GM21825 (cell line): Measurements from ENCODE around the gene FCRL5.
"Not testable (repeated sequence)": the region's sequence is repeated elsewhere in the genome, so short reads cannot be mapped to it uniquely, and the experiment has no call there.

Experiments used
- ATAC-seq: cut with Tn5 transposase; IDR thresholded peaks from one replicate; pipeline ENCODE4 v1.9.1; 2021; ENCODE audit warnings: mild to moderate bottlenecking, moderate library complexity; ENCODE audit not compliant: unreplicated experiment

FCRL5 gene

DNA sequence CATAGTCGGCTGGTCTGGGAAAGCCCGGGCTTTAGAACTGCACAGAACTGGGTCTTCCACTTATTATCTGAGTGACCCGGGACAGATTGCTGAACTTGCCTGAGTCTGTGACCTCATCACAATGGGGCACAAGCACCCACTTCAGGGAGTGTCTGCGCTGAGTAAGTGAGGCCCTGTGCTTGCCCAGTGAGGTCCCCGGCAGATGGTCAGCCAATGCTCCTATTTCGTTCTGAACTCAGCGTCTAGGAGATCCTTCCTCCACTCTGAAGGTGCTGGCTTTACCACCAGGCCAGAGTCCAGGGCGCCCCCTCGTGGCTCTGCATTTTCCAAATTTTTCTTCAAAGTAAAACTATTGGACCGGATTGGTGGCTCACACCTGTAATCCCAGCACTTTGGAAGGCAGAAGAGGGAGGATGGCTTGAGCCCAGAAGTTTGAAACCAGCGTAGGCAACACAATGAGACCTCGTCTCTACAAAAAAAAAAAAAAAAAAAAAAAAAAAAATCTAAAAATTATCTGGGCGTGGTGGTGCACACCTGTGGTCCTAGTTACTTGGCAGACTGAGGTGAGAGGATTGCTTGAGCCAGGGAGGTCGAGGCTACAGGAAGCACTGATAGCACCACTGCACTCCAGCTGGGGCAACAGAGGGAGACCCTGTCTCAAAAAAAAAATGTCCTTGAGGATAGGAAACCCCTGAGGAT, 61.7 kb downstream of the FCRL5 start:
- peak; percentile 43 for ATAC-seq

DNA sequence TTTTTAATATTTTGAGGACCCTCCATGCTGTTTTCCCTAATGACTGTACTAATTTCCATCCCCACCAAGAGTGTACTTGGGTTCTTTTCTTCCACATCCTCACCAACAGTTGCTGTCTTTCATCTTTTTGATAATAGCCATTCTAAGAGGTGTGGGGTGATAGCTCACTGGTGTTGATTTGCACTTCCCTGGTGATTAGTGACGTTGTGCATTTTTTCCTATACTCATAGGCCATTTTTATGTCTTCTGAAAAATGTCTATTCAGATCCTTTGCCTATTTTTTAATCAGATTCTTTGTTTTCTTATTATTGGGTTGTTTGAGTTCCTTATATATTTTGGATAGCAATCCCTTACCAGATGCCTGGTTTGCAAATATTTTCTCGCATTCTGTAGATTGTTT, 64.2 kb downstream of the FCRL5 start:
- ATAC-seq = no peak

DNA sequence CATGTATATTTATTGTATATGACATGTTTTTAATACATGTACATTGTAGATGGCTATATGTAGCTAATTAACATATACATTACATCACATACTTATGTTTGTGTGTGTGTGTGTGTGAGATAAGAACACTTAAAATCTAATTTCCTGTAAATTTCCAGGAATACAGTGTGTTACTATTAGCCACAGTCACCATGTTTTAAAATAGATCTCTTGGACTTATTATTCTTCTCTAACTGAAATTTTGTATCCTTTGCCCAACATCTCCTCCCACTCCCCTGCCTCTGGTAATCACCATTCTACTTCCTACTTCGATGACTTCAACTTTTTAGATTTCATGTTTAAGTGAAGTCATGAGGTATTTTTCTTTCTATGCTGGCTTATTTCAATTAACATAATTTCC, 64.8 kb downstream of the FCRL5 start:
- no peak for ATAC-seq

DNA sequence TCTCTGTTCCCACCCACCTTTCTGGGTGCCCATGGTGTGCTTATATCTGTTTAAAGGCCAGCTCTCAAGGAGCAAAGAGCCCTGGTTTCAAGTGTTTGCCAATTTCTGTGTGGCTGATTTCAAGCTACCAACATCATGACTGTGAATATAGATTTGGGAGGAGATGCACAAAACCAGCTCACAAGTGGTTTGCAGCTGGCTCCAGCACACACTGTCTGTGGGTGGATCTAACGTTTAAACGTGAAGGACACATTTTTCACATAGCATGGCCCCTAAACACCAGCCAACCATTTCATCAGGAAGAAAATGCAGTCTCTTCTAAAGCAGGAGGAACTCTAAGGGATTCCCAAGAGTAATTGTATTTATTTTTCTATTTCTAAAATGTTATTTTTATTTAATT, 65.2 kb downstream of the FCRL5 start:
- no peak for ATAC-seq

DNA sequence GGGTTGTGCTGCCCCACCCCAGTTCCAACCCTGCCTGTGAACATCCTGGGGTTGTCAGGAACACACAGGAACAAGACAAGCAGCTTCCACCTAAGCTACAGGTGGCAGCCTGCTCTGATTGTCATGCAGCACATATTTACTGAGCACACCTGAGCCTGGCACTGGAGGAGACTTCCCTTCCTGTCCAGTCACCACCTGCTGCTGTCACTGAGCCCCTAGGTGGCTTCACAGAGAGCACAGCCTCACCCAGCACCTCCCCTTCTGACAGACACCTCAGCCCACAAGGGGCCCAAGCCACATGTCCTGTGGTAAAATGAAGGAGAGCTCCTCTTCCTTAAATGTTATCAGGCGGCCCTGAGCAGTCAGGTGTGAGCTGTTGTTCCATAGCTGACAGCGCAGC, 65.9 kb downstream of the FCRL5 start:
- not testable (repeated sequence) for ATAC-seq

DNA sequence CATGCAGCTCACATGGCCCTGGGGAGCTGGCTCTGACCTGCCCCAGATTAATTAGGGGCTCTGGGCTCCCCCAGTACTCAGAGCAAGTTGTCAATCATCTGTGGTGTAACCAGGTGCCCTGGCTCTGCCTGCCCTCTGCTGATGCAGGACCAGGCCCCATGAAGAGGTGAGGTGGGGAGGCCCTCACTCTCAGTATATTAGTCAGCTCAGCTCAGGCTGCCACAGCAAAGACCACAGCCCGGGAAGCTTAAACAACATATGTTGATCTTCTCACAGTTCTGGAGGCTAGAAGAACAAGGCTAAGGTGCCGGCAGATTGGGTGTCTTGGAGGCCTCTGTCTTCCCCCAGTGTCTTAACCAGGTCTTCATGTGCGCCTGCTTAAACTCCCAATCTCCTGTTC, 66.5 kb downstream of the FCRL5 start:
- no peak for ATAC-seq

DNA sequence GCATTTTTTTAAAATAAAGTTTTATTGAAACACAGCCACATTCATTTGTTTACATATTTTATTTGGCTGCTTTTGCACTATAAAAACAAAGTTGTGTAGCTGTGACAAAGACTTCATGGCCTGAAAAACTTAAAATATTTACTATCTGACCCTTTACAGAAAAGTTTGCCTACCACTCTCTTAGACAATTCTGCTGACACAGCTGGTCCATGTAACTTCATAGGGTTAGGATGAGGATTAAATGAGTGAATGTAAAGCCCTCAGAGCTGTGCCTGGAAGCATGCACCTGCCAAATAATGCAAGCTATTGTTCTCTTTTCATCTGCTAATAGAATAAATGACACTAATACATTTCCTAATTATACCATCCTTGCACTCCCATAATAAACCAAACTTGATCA, 67.7 kb downstream of the FCRL5 start:
- ATAC-seq = no peak

DNA sequence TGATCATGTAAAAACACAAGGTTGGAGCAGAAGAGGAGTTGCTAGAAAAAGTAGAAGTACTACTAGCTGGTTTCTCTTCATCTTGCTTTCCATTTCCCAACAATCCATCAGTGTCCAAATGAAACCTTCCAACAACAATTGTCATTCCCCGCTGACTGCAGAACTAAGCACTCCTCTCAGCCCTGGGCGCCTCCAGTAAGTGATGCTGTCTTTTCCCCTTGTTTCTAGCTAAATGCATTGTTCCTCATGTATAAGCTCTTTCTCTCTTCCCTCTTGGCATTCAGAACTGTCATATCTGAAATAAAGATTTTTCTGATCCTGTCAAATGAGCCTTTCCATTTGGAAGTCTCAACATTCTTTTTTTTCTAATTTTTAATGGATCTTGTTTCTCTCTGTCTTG, 68.7 kb downstream of the FCRL5 start:
- no peak for ATAC-seq

DNA sequence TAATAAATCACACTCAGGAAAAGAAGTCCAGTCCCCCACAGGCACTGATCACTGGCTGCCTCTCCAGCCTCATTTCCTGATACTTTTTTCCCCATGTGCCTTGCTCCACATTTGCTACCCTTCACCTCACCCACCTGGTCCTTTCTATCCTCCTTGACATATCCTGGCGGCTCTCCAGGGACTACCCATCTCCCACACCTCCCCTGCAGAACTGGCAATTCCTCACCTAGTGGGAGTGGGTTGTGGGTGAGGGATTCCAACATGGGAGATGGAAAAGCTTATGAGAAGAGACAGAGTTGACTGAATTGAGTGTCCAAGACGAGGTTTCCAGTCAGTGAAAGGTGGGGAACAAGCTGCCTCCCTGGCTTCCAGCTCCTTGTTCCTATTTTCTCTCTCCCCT, 69.6 kb downstream of the FCRL5 start:
- no peak for ATAC-seq

DNA sequence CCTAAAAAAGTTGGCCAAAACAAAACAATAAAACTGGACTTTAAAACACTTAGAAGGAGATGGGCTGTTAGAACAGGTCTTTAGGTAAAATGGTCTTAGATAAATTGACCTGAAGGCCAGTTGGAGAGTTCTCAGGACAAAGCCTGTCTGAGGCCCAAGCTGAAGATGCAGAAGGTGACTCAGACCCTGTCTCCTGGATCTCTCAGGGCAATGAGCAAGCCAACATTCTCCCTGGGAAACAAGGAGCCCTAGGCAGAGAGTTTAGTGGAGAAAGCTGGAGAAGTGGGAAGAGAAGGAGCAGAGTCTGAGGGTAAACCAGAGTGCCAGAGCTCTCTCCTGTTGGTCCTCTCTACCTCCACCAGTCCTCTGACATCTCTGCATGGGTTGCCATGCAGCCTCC, 70.1 kb downstream of the FCRL5 start:
- no peak for ATAC-seq

DNA sequence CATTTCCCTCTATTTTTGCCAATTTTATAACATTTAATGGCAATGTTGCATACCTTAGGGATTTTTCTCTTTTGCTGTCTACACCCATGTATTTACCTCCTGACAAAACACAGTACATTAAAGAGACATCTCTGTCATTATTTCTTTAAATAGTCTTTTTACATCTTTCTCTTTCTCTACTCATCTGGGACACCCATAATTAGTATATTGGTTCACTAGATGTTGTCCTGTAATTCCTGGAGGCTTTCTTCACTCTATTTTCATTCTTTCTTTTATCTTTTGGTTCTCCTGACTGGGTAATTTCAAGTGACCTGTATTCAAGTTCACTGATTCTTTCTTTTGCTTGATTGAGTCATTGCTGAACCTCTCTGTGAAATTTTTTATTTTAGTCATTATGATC, 74.3 kb downstream of the FCRL5 start:
- no peak for ATAC-seq

DNA sequence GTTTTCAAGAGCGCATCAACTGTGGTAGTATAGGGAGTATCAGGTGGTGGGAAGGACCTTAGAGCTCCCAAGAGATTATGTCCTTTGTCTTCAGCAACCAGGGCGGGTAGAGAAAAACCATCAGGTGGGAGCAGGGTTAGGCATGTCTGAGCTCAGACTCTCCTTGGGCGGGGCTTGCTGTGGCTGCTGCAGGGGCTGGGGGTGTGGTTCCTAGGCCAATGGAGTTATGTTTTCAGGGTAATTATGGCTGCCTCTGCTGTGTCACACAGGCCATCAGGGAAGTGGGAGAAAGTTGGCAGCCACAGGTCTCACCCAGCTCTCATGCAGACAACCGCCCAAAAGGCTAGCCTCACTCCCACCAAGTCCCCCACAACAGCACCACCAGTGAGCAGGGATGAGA, 74.9 kb downstream of the FCRL5 start:
- ATAC-seq = no peak

DNA sequence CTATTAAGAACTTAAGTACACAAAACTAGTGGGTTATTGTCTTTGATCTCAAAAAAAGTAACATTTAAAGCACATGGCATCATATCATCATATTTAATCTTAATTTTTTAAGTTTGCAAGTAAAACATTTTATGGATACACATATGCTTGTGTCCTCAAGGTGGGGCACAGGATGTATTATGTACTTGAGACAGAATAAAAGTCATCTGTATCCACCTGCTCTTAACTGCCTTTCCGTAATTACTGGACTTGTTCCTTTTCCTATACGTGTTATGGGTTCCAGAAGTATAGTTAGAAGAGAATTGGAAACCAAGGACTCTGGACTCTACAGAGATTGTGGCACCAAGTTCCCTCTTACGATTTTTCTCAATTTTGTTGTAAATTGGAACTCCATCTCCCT, 79.4 kb downstream of the FCRL5 start:
- no peak for ATAC-seq

DNA sequence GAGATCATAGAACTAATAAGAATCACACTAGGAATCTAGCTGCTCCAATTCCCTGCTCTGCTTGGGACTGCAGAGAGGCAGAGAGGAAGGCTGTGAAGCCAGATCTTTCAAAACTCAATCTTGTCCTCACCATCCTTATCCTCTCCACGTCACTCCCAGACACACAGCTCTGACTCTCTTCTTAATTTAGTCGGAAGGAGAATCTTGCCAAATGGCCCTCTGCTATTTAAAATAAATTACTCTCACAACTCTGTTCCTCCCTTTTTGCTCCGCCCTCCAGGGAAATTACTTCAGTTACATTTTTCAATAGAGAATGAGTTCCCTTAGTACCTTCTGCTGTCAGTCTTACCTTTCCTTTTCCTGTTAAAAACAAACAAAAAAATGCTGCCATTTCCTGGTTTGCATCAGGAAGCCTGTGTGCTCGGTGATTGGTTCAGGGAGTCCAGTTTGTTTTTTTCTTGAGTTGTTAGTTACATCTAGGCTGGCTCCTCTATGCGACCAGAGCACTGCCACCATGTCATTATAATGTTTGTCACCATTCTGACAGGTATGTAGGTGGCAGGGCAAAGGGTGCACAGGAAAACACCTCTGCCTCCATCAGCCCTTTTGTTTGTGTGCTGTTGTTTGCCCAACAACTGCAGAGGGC, 80.1 kb downstream of the FCRL5 start:
- no peak for ATAC-seq

DNA sequence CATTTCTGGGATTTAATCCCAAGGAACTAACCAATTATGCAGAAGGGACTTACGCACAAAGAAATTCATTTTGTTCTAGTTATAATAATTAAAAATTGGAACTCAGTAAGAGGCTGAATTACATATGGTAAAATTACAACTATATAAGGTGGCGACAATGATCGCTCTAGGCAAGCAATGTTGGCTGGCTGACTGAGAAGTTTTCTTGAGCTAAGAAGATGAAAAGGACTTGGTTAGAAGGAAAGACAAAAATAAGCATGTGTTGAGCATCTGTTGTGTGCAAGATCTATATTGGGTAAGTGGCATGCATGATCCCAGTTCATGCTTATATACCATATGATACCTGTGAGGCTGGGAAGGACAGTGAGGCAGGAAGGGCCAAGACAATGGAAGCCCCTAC, 80.8 kb downstream of the FCRL5 start:
- ATAC-seq = no peak

DNA sequence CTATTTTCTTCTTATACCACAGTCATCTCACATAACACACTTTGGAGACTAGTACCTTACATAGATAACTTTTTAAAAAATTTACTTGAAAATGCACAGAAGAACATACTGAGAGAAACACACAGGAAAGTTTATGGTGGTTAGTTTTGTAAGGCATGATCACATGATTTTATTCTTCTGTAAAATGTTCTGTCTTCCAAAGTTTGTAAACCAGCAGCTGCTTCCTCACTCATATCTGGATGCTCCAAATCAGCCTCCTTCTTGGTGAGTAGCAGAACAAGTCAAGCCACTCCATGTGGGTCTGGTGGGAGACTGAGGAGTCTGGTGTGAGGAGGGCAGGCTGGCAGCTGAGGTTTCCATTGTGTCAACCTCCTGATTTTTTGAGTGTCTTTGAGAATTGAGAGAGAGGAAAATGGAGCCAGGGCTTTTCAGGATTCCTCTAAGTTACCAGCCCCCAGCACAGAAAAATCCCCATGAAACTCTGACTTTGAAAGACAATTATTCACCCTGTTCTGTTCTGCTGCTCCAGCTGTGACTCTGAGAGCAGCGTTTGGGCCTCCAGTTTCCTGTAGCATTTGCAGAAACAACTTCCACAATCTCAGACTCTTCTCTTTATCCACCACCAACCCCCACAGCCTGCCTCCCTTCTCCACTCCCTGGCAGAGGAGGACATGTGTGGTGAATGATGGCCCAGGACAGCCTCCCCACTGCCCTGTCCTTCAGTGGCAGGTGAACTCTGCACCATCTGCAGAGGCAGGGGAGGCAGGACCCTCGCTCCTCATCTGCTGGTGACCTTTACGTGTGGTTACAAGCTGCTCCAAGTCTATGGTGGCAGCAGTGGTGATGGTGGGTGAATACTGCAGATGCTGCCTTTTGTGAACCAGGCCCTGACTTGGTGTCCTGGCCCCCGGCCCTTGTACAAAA, 82.3 kb downstream of the FCRL5 start:
- ATAC-seq = no peak

DNA sequence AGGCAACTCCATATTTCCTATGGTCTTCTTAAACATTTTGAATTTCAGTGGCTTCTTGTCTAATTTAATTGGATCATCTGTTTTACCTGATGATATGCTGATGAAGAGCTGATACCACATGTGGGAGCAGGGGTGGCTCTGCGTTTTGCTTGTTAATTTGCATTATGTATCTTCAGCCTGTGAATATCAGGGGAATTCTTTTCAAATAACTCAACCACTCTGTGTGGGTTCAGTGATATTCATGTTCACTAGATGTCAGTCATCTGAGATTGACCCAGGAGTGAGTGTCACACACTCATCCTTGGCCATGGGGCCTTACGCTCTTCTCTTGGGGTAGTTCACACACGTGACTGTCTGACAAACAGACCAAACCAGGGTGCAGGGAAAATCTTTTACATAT, 83.0 kb downstream of the FCRL5 start:
- ATAC-seq = no peak

DNA sequence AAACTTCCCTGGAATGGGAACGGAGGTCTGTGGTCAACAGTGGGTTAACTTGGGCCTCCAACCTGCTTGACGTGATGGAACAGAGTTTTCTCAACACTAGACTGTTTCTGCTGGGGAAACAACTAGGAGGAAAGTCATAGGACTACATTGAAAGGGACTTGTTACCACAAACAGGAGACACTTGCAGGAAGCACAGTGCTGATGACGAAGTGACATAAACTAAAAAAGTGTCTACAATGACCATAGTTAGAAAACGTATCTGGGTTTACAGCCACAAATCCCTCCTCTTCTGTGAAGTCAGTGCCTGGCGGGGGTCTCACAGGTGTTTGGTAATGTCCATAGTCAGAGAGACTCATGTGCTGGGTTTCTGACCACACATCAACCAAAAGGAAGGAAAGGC, 86.3 kb downstream of the FCRL5 start:
- no peak for ATAC-seq
